ENCODE measurements around the gene TTC7B.

- no peak for TF ChIP-seq POLR2A (IDR thresholded peaks at IDR 0.05)
- TF ChIP-seq CTCF (IDR thresholded peaks at IDR 0.05) = no peak
Observed at GRCh38 chr14:90506748-90507147, 309.5 kb downstream of the TTC7B start.
